Spleen (tissue), 7 donors: ENCODE results near the gene PRCD.

Experiments
- POLR2A ChIP-seq, 3 donors: fragments of 450-650 bp; IDR thresholded peaks; one replicate each; pipeline ENCODE4 v1.5.1; 2017; ENCODE audit warnings: antibody characterized with exemption in 3 of 3, mild to moderate bottlenecking in 1 of 3
- POLR2AphosphoS5 ChIP-seq, 3 donors: sonication (generic); formaldehyde crosslinking; IDR thresholded peaks; one replicate each; pipeline ENCODE4 v1.5.1; 2017; ENCODE audit warnings: antibody characterized with exemption in 3 of 3
- TF ChIP-seq, protein P1 (sequence below), 11 experiments: fragments of 200-600 bp in 7 of 11; fragments of 450-650 bp in 4 of 11; sonication (generic) in 4 of 11; IDR thresholded peaks in 8 of 11; conservative IDR thresholded peaks in 3 of 11; 1 replicate in 7 of 11; 2 replicates in 4 of 11; pipeline versions ENCODE4 v1.4.0 to v1.8.0; 2016 to 2021; ENCODE audit warnings: antibody characterized with exemption in 11 of 11, inconsistent platforms in 4 of 11, mild to moderate bottlenecking in 1 of 11
- donor health status: DM: no; HTN: no; CAD: no; lungs with moderate emphysema.
- donor health status: DM: no; HTN: no; CAD: no.
- donor health status: DM: no; HTN: no; CAD: no.

DNA sequence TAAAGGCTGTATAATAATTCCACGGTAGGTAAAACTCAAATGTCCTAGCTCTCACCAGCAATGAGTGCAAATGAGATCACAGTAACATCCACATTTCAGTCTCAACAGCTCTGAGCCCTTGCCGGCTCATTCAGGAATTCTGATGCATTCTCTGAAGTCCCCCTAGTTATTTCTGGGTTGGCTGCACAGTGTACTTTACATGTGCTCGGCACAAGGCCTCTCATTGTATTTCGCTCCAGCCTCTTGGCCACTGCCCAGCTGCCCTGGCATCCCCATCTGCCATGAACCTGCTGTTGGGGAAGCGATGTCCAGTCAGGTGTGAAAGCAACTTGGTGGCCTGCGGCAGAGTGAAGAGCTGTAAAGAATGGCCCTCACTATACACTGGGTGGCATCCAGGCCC is 14.3 kb downstream of the PRCD start:
- no peak for TF ChIP-seq POLR2AphosphoS5 (IDR thresholded peaks at IDR 0.05)
- TF ChIP-seq, protein P1, sequence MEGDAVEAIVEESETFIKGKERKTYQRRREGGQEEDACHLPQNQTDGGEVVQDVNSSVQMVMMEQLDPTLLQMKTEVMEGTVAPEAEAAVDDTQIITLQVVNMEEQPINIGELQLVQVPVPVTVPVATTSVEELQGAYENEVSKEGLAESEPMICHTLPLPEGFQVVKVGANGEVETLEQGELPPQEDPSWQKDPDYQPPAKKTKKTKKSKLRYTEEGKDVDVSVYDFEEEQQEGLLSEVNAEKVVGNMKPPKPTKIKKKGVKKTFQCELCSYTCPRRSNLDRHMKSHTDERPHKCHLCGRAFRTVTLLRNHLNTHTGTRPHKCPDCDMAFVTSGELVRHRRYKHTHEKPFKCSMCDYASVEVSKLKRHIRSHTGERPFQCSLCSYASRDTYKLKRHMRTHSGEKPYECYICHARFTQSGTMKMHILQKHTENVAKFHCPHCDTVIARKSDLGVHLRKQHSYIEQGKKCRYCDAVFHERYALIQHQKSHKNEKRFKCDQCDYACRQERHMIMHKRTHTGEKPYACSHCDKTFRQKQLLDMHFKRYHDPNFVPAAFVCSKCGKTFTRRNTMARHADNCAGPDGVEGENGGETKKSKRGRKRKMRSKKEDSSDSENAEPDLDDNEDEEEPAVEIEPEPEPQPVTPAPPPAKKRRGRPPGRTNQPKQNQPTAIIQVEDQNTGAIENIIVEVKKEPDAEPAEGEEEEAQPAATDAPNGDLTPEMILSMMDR (IDR thresholded peaks at IDR 0.05 in 8 of 11, conservative IDR thresholded peaks at IDR 0.05 in 3 of 11) = no peak
- no peak for TF ChIP-seq POLR2A (IDR thresholded peaks at IDR 0.05)
